ENCODE results near the gene SRI. TPM values are rescaled to one million over a fixed set of nuclear protein-coding genes. Genes with fewer than 3 reads are reported as not detected.
"Not testable (repeated sequence)": the region's sequence is repeated elsewhere in the genome, so short reads cannot be mapped to it uniquely, and the experiment has no call there.

Gene SRI, protein sequence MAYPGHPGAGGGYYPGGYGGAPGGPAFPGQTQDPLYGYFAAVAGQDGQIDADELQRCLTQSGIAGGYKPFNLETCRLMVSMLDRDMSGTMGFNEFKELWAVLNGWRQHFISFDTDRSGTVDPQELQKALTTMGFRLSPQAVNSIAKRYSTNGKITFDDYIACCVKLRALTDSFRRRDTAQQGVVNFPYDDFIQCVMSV
- 140 TPM for total RNA-seq
- long read RNA-seq, transcript SRI-201 (8 exons, 2,010 nt) = major isoform, 159 of 182 reads
- long read RNA-seq, partial matches to known transcripts = 6 of 182 reads
- long read RNA-seq, other reads (novel, unspliced or antisense) = 13 of 182 reads

DNA sequence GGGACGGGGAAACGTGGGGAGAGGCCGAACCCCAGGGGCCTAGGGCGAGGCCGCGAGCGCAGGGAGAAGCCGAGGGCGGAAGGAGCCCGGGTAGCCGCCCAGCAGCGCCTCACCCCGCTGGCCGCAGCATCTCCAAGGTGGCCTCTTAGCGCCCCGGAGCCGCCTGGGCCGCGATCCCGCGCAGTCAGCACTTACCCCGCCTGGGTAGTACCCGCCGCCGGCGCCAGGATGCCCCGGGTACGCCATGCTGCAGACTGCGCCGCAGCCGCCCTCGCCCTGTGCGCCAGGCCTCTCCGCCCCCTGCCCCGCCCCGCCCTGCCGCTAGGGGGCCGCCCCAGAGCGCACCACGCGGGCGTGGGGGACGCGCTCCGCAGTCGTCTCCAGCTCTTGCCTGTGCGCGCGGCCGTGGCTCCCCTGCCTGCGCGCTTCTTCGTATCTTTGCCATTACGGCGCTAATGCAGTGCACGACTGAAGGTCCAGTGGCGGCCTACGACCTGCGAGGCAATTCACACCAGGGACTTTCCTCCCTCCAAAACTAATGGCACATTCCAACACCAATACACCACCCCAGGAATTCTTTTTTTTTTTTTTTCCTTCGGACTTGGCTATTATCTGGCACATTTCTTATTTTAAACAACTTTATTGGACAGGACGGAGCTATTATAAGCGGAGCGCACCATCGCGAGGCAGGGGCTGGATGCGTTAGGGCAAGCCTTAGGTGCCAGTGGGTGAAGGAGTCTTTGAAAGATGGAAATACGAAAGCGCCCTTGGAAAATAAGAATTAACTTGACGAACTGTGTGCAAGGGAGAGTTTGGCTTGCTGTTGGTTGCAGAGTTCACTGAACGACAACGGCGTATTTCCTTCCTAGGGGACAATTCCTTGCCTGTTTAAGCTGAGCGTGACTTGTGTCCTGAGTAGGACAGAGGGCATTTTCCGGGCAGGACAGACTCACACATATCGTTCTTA is at the start of gene SRI:
Gene SRI (minus strand): TSS at position 258 of the 967 bp plus-strand sequence. CDS start 12 bp downstream, at position 246.
- no peaks in the 10 kb centered on the region for H3K9me3 ChIP-seq
- intact Hi-C loops (cut with DNase I) = no loop called here
- H3K27ac ChIP-seq = peak within 1 kb of the TSS; percentile 92
- peaks cover 25% of the 10 kb centered on the region for H3K36me3 ChIP-seq
- peak within 1 kb of the TSS; percentile 91 for H3K4me3 ChIP-seq
- peak; percentile 99 for ATAC-seq
- H3K27me3 ChIP-seq (ENCODE audit: low read depth) = no peaks in the 10 kb centered on the region
- TF ChIP-seq, protein P1, sequence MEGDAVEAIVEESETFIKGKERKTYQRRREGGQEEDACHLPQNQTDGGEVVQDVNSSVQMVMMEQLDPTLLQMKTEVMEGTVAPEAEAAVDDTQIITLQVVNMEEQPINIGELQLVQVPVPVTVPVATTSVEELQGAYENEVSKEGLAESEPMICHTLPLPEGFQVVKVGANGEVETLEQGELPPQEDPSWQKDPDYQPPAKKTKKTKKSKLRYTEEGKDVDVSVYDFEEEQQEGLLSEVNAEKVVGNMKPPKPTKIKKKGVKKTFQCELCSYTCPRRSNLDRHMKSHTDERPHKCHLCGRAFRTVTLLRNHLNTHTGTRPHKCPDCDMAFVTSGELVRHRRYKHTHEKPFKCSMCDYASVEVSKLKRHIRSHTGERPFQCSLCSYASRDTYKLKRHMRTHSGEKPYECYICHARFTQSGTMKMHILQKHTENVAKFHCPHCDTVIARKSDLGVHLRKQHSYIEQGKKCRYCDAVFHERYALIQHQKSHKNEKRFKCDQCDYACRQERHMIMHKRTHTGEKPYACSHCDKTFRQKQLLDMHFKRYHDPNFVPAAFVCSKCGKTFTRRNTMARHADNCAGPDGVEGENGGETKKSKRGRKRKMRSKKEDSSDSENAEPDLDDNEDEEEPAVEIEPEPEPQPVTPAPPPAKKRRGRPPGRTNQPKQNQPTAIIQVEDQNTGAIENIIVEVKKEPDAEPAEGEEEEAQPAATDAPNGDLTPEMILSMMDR (IDR thresholded peaks at IDR 0.05) = peak; percentile 95
- H3K4me1 ChIP-seq = peaks cover 22% of the 10 kb centered on the region
- DNase-seq = peak; percentile 95

DNA sequence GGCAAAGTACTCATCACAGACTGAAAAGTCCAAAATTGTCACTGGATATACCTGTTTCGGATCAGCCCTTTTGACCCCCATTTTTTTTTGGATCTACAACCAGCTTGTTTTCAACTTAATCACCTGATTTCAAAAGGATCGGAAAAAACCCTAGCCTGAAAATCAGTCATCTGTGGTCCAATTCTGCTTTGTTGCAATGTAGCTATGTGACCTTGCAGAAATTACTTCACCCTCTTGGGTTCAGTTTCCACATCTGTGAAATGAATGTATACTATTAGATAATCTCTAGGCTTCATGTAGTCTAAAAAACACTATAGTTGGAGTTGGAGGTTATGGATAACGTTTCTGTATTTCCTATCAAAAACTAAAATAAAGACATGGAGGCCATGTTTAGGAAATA is 49.7 kb upstream of the SRI start:
- no peak for ATAC-seq
- Histone ChIP-seq H3K9me3 (no peaks in the 10 kb centered on the region), H3K4me1 (no peaks in the 10 kb centered on the region), H3K27me3 (ENCODE audit: low read depth) (no peaks in the 10 kb centered on the region), H3K36me3 (no peaks in the 10 kb centered on the region), H3K27ac (no peak overlapping the region), H3K4me3 (no peak overlapping the region)
- TF ChIP-seq, protein P1 (IDR thresholded peaks at IDR 0.05) = no peak
- intact Hi-C loops (cut with DNase I) = no loop called here
- DNase-seq = no peak

DNA sequence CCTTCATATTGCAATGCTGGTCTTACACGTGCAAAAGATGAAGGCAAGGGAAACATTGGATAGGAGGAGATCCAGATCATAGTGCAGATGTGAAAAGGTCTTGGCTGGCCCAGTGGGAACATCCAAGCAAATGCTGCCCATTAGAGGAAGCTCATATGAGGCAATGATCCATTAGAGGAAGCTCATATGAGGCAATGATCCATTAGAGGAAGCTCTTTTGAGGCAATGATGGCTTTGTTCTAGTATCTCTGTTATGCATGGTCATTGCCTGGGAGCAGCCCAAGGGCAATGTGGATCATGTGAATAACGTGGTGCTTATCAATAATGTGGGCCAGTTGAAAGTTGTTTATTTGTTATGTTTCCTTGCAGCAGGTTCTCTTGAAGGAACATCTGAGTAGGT is 49.0 kb upstream of the SRI start:
- ATAC-seq (peak; percentile 54 to 79), DNase-seq (no peak)
- no peaks in the 10 kb centered on the region for H3K27me3 ChIP-seq (ENCODE audit: low read depth)
- no peaks in the 10 kb centered on the region for H3K4me1 ChIP-seq
- intact Hi-C loops (cut with DNase I) = no loop called here
- no peaks in the 10 kb centered on the region for H3K9me3 ChIP-seq
- H3K36me3 ChIP-seq = no peaks in the 10 kb centered on the region
- no peak overlapping the region for H3K4me3 ChIP-seq
- TF ChIP-seq, protein P1 (IDR thresholded peaks at IDR 0.05) = no peak
- no peak overlapping the region for H3K27ac ChIP-seq

DNA sequence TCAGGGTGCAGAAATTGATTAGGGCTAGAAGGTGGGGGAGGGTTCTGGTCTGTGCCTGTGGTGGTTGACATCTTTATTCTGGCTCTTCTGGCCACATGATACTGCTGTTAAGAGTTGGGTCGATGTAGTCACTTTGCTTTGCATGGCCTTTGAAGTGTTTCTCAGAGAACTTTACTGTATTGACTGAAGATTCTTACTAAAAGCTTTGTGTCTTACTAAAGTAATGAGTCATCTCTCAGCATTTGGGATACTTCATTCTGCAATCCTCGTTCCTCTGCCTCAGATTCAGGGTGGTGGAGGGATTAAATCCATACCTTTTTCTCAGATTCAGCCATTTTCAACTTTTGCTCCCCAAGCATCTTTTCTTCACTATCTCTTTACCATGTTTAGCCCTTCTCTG is 48.2 kb upstream of the SRI start:
- no peak for ATAC-seq
- TF ChIP-seq, protein P1 (IDR thresholded peaks at IDR 0.05) = no peak
- intact Hi-C loops (cut with DNase I) = no loop called here
- Histone ChIP-seq H3K36me3 (no peaks in the 10 kb centered on the region), H3K27ac (no peak overlapping the region), H3K9me3 (no peaks in the 10 kb centered on the region), H3K4me3 (no peak overlapping the region), H3K27me3 (ENCODE audit: low read depth) (no peaks in the 10 kb centered on the region), H3K4me1 (no peaks in the 10 kb centered on the region)
- no peak for DNase-seq

DNA sequence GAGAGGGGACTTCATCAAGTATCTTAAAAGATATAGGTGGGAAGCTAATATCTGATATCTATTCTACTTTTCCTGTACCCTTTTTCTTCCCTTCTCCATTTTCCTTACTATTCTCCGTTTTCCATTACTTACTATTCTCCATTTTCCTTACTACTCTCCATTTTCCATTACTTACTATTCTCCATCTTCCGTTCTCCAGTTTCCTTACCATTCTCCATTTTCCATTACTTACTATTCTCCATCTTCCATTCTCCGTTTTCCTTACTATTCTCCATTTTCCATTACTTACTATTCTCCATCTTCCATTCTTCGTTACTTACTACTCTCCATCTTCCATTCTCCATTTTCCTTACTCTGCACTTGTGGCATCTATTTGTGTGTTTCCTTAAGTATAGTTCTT is 47.6 kb upstream of the SRI start:
- no peaks in the 10 kb centered on the region for H3K27me3 ChIP-seq (ENCODE audit: low read depth)
- no peak for ATAC-seq
- no peak for DNase-seq
- no peaks in the 10 kb centered on the region for H3K9me3 ChIP-seq
- no peaks in the 10 kb centered on the region for H3K36me3 ChIP-seq
- TF ChIP-seq, protein P1 (IDR thresholded peaks at IDR 0.05) = no peak
- H3K4me1 ChIP-seq = no peaks in the 10 kb centered on the region
- no peak overlapping the region for H3K4me3 ChIP-seq
- H3K27ac ChIP-seq = no peak overlapping the region
- intact Hi-C loops (cut with DNase I) = no loop called here

DNA sequence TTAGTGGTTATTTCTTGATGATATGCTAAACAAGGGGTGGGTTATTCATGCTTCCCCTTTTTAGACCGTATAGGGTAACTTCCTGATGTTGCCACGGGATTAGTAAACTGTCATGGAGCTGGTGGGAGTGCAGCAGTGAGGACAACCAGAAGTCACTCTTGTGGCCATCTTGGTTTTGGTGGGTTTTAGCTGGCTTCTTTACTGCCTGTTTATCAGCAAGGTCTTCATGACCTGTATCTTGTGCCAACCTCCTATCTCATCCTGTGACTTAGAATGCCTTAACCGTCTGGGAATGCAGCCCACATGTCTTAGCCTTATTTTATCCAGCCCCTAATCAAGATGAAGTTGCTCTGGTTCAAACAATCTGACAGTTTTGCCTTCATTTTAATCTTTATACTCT is 45.1 kb upstream of the SRI start:
- intact Hi-C loops (cut with DNase I); H3K36me3 ChIP-seq; H3K9me3 ChIP-seq; H3K27me3 ChIP-seq (ENCODE audit: low read depth); H3K4me3 ChIP-seq; DNase-seq; H3K4me1 ChIP-seq; H3K27ac ChIP-seq; ATAC-seq: not testable (repeated sequence)

Data from lower lobe of right lung (tissue), 2 donors.